Naive B cell (primary cell): ENCODE data around the gene CHDH. TPM values are rescaled to one million over a fixed set of nuclear protein-coding genes. Genes with fewer than 3 reads are reported as not detected.

ENCODE experiments used
- ATAC-seq, 2 donors: fragments of 150-1000 bp; cut with Tn5 transposase; 2 replicates each; pipeline ENCODE4 v1.10.0; 2021; ENCODE audit warnings: low read depth in 2 of 2, mild to moderate bottlenecking in 2 of 2, moderate library complexity in 2 of 2
- DNase-seq: peaks from one replicate; pipeline ENCODE4 v3.0.0; 2022
- H3K27ac Mint-ChIP-seq, 6 donors: one replicate each; pipeline ENCODE4 v1.8.0; 2020 to 2022; ENCODE audit warnings: mild to moderate bottlenecking in 6 of 6, mixed read lengths in 6 of 6, moderate library complexity in 5 of 6, inconsistent platforms in 2 of 6
- H3K27me3 Mint-ChIP-seq, 3 donors: one replicate each; pipeline ENCODE4 v1.8.0; 2021 to 2022; ENCODE audit warnings: mixed read lengths in 3 of 3, mild to moderate bottlenecking in 1 of 3
- H3K36me3 Mint-ChIP-seq, 2 donors: one replicate each; pipeline ENCODE4 v1.8.0; 2020 to 2022; ENCODE audit warnings: mixed read lengths in 2 of 2, inconsistent platforms in 1 of 2, mild to moderate bottlenecking in 1 of 2
- H3K4me1 Mint-ChIP-seq, 3 donors: one replicate each; pipeline ENCODE4 v1.8.0; 2020 to 2022; ENCODE audit warnings: mixed read lengths in 3 of 3, inconsistent platforms in 1 of 3, mild to moderate bottlenecking in 1 of 3, moderate library complexity in 1 of 3
- H3K4me3 Mint-ChIP-seq, 8 donors: one replicate each; pipeline ENCODE4 v1.8.0; 2020 to 2022; ENCODE audit warnings: mild to moderate bottlenecking in 8 of 8, mixed read lengths in 8 of 8, moderate library complexity in 8 of 8, inconsistent platforms in 2 of 8
- H3K9me3 Mint-ChIP-seq, 7 donors: one replicate each; pipeline ENCODE4 v1.8.0; 2020 to 2022; ENCODE audit warnings: mixed read lengths in 7 of 7, mild to moderate bottlenecking in 5 of 7, inconsistent platforms in 2 of 7, moderate library complexity in 1 of 7
- polyA plus RNA-seq, 6 donors: library from polyadenylated mRNA; unstranded; fragments of 300-500 nt; fragmentation: Illumina TruSeq; gene quantifications; one replicate each; pipeline ENCODE4 v1.2.3, GENCODE V29; 2021; ENCODE audit warnings: low read depth in 6 of 6

The CHDH gene
- polyA plus RNA-seq, 6 donors from 2014 or later = 0.03 to 0.07 TPM; not detected in 4

- H3K9me3 Mint-ChIP-seq = peaks cover 0 to 2% (median 0%) of the 10 kb centered on the region in 7 donors
- no peak for DNase-seq
- peaks cover 0 to 10% (median 0%) of the 10 kb centered on the region in 3 donors for H3K27me3 Mint-ChIP-seq
- no peak overlapping the region for H3K4me3 Mint-ChIP-seq
- H3K27ac Mint-ChIP-seq = no peak overlapping the region
- peaks cover 0 to 3% (median 0%) of the 10 kb centered on the region in 3 donors for H3K4me1 Mint-ChIP-seq
- no peaks in the 10 kb centered on the region for H3K36me3 Mint-ChIP-seq
- no peak for ATAC-seq
These were observed 20.2 kb downstream of the CHDH start for GRCh38 chr3:53826048-53826447.

- H3K27me3 Mint-ChIP-seq = peaks cover 0 to 13% (median 0%) of the 10 kb centered on the region in 3 donors
- ATAC-seq (no peak), DNase-seq (no peak)
- H3K9me3 Mint-ChIP-seq = peaks cover 0 to 2% (median 0%) of the 10 kb centered on the region in 7 donors
- H3K27ac Mint-ChIP-seq = no peak overlapping the region
- H3K36me3 Mint-ChIP-seq = no peaks in the 10 kb centered on the region
- no peak overlapping the region for H3K4me3 Mint-ChIP-seq
- peaks cover 0 to 3% (median 0%) of the 10 kb centered on the region in 3 donors for H3K4me1 Mint-ChIP-seq
These were observed 21.4 kb downstream of the CHDH start for GRCh38 chr3:53824795-53825194.

- Mint-ChIP-seq H3K27ac (no peak overlapping the region), H3K4me1 (peaks cover 0 to 3% (median 0%) of the 10 kb centered on the region in 3 donors), H3K9me3 (peaks cover 0 to 2% (median 0%) of the 10 kb centered on the region in 7 donors), H3K27me3 (peaks cover 0 to 16% (median 0%) of the 10 kb centered on the region in 3 donors), H3K36me3 (no peaks in the 10 kb centered on the region), H3K4me3 (no peak overlapping the region)
- no peak for DNase-seq
- no peak for ATAC-seq
These were observed 22.1 kb downstream of the CHDH start for GRCh38 chr3:53823956-53824657.

GRCh38 chr3:53823026-53823955 lies 22.9 kb downstream of the CHDH start:
- Mint-ChIP-seq H3K4me3 (no peak overlapping the region), H3K27me3 (peaks cover 0 to 16% (median 3%) of the 10 kb centered on the region in 3 donors), H3K9me3 (peaks cover 0 to 2% (median 0%) of the 10 kb centered on the region in 7 donors), H3K36me3 (no peaks in the 10 kb centered on the region), H3K4me1 (peaks cover 0 to 3% (median 0%) of the 10 kb centered on the region in 3 donors), H3K27ac (no peak overlapping the region)
- no peak for DNase-seq
- ATAC-seq = no peak

DNA sequence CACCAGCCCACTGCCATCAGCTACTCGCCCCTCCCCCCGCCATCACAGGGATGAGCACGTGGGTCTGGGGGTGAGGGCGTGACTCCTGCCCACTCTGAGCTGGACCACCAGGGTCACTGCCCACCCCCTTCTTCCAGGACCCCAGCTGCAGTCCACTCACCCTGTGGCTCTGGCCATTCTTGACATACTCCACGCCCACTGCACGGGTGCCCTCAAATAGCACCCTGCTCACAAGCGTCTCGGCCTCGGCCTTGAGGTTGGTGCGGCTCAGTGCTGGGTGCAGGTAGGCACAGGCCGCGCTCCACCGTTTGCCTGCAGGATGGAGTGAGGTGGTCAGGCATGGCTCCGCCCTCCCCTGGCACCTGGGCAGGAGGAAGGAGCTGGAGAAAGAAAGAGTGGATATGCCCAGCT lies 23.9 kb downstream of the CHDH start:
- H3K36me3 Mint-ChIP-seq = no peaks in the 10 kb centered on the region

DNA sequence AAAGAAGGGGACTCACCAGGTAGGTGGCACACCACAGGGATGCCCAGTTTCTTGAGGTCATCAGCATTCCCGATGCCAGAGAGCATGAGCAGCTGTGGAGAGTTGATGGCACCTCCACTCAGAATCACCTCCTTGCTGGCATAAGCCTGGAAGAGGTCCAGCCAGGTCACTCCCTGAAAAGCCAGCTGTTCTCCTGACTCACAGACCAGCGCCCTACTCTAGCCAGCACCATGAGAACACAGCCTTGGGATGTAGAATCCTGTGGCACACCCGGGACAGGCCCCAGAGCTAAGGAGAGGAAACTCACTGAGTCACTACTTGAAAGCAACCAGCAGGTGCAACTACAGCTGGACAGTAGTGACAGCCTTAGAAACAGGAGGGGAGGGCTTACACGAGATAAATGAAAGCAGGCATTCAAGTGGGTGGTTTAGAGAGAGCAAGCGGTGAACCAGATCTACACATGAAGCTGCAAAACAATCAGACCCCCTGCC lies 24.5 kb downstream of the CHDH start:
- DNase-seq = no peak
- H3K27me3 Mint-ChIP-seq = peaks cover 4 to 26% (median 6%) of the 10 kb centered on the region in 3 donors

More for the DNA sequence above, 23.9 kb downstream of the CHDH start:
- DNase-seq = no peak
- peaks cover 0 to 2% (median 0%) of the 10 kb centered on the region in 7 donors for H3K9me3 Mint-ChIP-seq
- H3K4me3 Mint-ChIP-seq = no peak overlapping the region
- no peak for ATAC-seq
- no peak overlapping the region for H3K27ac Mint-ChIP-seq
- peaks cover 0 to 3% (median 0%) of the 10 kb centered on the region in 3 donors for H3K4me1 Mint-ChIP-seq
- peaks cover 4 to 25% (median 6%) of the 10 kb centered on the region in 3 donors for H3K27me3 Mint-ChIP-seq

DNA sequence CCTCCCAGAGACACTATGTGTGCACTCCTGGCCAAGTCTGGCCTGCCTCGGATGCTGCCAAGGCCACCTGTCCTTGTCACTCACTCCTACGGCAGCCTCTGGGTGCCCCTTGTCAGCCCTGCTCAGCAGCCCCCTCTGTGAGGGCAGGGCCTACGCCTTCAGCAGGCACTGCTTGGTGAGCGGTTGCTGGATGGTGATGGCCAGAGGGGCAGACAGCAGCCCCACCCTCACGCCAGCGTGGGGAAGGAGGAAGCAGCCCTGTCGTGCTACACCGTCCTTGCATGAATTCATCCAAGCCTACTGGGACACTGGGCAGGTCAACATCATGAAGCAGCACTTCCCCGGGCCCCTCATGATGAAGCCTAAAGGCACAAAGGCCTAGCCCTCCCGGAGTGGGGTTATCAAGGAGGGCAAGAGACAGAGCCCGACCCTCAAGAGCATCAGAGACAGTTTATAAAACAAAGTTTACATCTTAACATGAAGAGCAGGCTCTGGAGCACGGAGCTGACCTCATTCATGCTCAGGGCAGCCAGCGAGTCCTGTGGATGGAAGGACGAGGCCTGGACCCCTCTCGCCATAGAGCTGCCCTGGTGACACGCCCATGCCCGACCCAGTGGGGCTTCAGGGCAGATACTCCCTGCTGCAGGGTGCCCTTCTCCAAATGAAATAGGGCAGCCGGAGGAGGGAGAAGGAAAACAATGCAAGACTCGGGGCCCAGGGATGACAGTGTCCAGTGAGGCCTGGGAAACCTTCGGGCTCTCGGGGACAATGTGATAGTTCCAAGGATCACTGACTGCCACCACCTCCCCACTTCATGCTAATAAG lies 25.3 kb downstream of the CHDH start:
- no peak for DNase-seq
- Mint-ChIP-seq H3K27me3 (peaks cover 4 to 26% (median 6%) of the 10 kb centered on the region in 3 donors), H3K36me3 (no peaks in the 10 kb centered on the region), H3K27ac (no peak overlapping the region), H3K9me3 (peaks cover 0 to 2% (median 0%) of the 10 kb centered on the region in 7 donors), H3K4me1 (peaks cover 0 to 3% (median 0%) of the 10 kb centered on the region in 3 donors), H3K4me3 (peak overlapping the region in 1 of 8 donors; percentile 47)
- ATAC-seq = no peak

More for the DNA sequence above, 24.5 kb downstream of the CHDH start:
- H3K27ac Mint-ChIP-seq = no peak overlapping the region
- peaks cover 0 to 3% (median 0%) of the 10 kb centered on the region in 3 donors for H3K4me1 Mint-ChIP-seq
- no peak for ATAC-seq
- no peak overlapping the region for H3K4me3 Mint-ChIP-seq
- peaks cover 0 to 2% (median 0%) of the 10 kb centered on the region in 7 donors for H3K9me3 Mint-ChIP-seq
- H3K36me3 Mint-ChIP-seq = no peaks in the 10 kb centered on the region

DNA sequence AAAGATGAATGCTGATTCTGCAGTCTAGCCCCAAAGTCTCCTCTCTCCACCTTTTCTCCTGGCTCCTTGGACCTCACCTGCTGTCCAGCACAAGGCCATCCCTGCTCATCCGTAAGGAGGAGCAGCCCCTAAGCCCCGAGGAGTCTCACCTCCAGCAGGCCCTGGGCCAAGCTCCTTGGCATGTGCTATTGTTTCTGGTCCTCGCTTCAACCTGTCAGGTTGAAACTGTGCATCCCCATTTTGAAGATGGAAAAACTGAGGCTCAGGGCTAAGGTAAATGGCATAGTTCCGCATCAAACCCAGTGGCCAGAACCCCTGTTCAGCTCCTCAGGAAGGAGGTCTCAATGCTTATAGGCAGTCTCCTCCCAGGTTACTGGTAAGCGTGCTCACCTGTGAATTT lies 26.1 kb downstream of the CHDH start:
- Mint-ChIP-seq H3K4me1 (peaks cover 0 to 3% (median 0%) of the 10 kb centered on the region in 3 donors), H3K27ac (no peak overlapping the region), H3K4me3 (no peak overlapping the region), H3K9me3 (peaks cover 0 to under 1% (median 0%) of the 10 kb centered on the region in 7 donors), H3K27me3 (peaks cover 4 to 20% (median 6%) of the 10 kb centered on the region in 3 donors), H3K36me3 (no peaks in the 10 kb centered on the region)
- DNase-seq = no peak
- no peak for ATAC-seq

GRCh38 chr3:53819163-53819868 lies 26.9 kb downstream of the CHDH start:
- Mint-ChIP-seq H3K4me3 (no peak overlapping the region), H3K27ac (no peak overlapping the region), H3K27me3 (peaks cover 4 to 16% (median 6%) of the 10 kb centered on the region in 3 donors), H3K9me3 (no peaks in the 10 kb centered on the region), H3K36me3 (no peaks in the 10 kb centered on the region), H3K4me1 (peaks cover 0 to 3% (median 0%) of the 10 kb centered on the region in 3 donors)
- ATAC-seq (no peak), DNase-seq (no peak)

- no peaks in the 10 kb centered on the region for H3K36me3 Mint-ChIP-seq
- peaks cover 4 to 16% (median 6%) of the 10 kb centered on the region in 3 donors for H3K27me3 Mint-ChIP-seq
- no peak for ATAC-seq
- no peaks in the 10 kb centered on the region for H3K9me3 Mint-ChIP-seq
- peaks cover 0 to 3% (median 0%) of the 10 kb centered on the region in 3 donors for H3K4me1 Mint-ChIP-seq
- no peak for DNase-seq
- H3K4me3 Mint-ChIP-seq = no peak overlapping the region
- H3K27ac Mint-ChIP-seq = no peak overlapping the region
These were observed 27.7 kb downstream of the CHDH start for GRCh38 chr3:53818221-53819162.

- H3K27ac Mint-ChIP-seq = no peak overlapping the region
- ATAC-seq = no peak
- no peaks in the 10 kb centered on the region for H3K9me3 Mint-ChIP-seq
- peaks cover 0 to 3% (median 0%) of the 10 kb centered on the region in 3 donors for H3K4me1 Mint-ChIP-seq
- H3K4me3 Mint-ChIP-seq = no peak overlapping the region
- DNase-seq = no peak
- H3K36me3 Mint-ChIP-seq = no peaks in the 10 kb centered on the region
- peaks cover 4 to 16% (median 6%) of the 10 kb centered on the region in 3 donors for H3K27me3 Mint-ChIP-seq
These were observed 28.4 kb downstream of the CHDH start for GRCh38 chr3:53817809-53818208.
